Stimulated activated naive CD8-positive, alpha-beta T cell treated with anti-CD3 and anti-CD28 coated beads, Interleukin-15, amount 100 ng/mL, for 72 hours (primary cell): ENCODE data around the gene AZIN2.

ENCODE experiments used
- ATAC-seq: fragments of 150-1000 bp; cut with Tn5 transposase; 2 replicates; pipeline ENCODE4 v1.10.0; 2021; ENCODE audit warnings: mild to moderate bottlenecking, moderate library complexity
- DNase-seq, 2 donors: peaks; one replicate each; pipeline ENCODE4 v3.0.0; 2021 to 2022
- H3K27ac Mint-ChIP-seq, 2 donors: one replicate each; pipeline ENCODE4 v1.8.0; 2022; ENCODE audit warnings: mild to moderate bottlenecking in 2 of 2, mixed read lengths in 2 of 2, moderate library complexity in 2 of 2
- H3K27me3 Mint-ChIP-seq: one replicate; pipeline ENCODE4 v1.8.0; 2022; ENCODE audit warnings: mixed read lengths
- H3K4me1 Mint-ChIP-seq: one replicate; pipeline ENCODE4 v1.8.0; 2022; ENCODE audit warnings: mild to moderate bottlenecking, mixed read lengths
- H3K4me3 Mint-ChIP-seq, 2 donors: one replicate each; pipeline ENCODE4 v1.8.0; 2022; ENCODE audit warnings: mild to moderate bottlenecking in 2 of 2, mixed read lengths in 2 of 2, moderate library complexity in 1 of 2
- H3K9me3 Mint-ChIP-seq, 2 donors: one replicate each; pipeline ENCODE4 v1.8.0; 2022; ENCODE audit warnings: mixed read lengths in 2 of 2

Gene AZIN2

DNA sequence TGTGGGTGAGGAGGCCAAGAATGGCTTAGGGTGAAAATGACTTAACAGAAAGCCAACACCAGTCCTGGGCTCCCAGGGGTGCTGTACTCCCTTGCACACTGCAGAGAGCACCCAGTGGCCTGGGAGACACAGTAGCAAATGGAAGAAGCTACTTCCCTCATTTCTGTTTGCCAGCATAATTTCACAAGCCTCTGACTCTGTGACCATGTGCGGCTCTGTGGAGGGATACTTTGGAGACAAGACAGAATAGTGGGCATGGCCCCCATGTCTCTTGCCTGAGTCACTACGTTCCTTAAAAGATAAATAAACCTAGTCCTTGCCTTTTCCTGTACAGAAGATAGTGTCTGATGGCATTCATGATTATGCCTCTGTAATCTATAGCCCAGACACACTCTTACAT lies 62.7 kb downstream of the AZIN2 start:
- peaks cover 6% of the 10 kb centered on the region for H3K4me1 Mint-ChIP-seq
- no peaks in the 10 kb centered on the region for H3K27me3 Mint-ChIP-seq
- no peak for DNase-seq
- peak overlapping the region in 1 of 2 donors; percentile 94 for H3K27ac Mint-ChIP-seq
- no peak for ATAC-seq
- H3K4me3 Mint-ChIP-seq, result no peak overlapping the region
- no peaks in the 10 kb centered on the region for H3K9me3 Mint-ChIP-seq

GRCh38 chr1:33146003-33146402 lies 65.0 kb downstream of the AZIN2 start:
- Mint-ChIP-seq H3K4me1 (no peaks in the 10 kb centered on the region), H3K27me3 (no peaks in the 10 kb centered on the region), H3K27ac (peak overlapping the region in 1 of 2 donors; percentile 42), H3K9me3 (no peaks in the 10 kb centered on the region), H3K4me3 (no peak overlapping the region)
- no peak for DNase-seq
- no peak for ATAC-seq

DNA sequence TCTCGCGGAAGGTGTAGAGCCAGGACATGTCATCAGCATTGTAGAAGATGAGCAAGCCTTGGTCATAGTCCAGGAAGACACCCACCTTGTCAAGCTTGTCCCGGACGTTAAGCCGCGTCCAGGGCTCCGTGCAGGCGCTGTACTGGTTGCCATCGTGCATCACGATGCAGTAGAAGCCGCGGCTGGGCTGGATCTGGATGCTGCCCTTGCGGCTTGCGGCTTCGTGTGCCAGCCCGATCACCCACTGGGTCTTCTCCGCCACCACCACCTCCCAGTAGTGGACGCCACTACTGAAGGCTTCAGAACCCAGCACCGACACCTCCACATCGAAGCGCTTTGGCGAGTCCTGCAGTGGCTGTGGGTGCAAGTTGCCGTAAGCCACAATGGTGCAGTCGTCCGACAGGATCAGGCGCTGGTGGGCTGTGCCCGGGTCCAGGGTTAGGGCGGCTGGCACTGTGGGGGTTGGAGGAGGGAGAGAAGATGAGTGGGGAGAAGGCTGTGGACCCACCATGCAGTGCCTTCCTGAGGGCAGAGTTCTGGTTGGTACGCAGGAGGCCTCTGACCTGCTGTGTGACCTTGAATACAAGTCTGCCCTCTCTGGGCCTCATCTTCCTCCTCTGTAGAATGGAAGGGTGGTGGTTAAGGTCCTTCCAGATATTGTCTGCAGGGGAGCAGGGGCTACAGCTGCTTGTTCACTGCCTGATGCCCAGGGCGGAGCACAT lies 66.5 kb downstream of the AZIN2 start:
- Mint-ChIP-seq H3K4me1 (peaks cover 1% of the 10 kb centered on the region), H3K4me3 (no peak overlapping the region), H3K27ac (peak overlapping the region in 1 of 2 donors; percentile 54), H3K27me3 (no peaks in the 10 kb centered on the region), H3K9me3 (no peaks in the 10 kb centered on the region)
- no peak for ATAC-seq
- no peak for DNase-seq

DNA sequence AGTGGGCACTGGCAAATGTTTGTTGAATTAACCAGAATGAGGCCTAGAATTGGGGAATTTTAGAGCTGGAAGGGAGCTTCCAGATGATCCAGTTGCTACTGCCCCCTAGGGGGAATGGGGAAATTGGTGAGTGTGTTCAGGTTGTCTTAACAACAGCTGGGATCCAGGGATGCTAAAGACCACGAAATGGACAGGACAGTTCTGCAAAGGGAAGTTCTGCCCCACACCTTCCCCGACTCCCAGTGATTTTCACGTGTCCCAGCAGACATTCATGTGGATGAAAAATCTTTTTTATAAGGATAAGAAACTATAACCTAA lies 67.0 kb downstream of the AZIN2 start:
- DNase-seq, result no peak
- Mint-ChIP-seq H3K9me3 (no peaks in the 10 kb centered on the region), H3K27me3 (no peaks in the 10 kb centered on the region), H3K4me1 (peaks cover 6% of the 10 kb centered on the region), H3K27ac (no peak overlapping the region), H3K4me3 (no peak overlapping the region)
- ATAC-seq, result no peak

DNA sequence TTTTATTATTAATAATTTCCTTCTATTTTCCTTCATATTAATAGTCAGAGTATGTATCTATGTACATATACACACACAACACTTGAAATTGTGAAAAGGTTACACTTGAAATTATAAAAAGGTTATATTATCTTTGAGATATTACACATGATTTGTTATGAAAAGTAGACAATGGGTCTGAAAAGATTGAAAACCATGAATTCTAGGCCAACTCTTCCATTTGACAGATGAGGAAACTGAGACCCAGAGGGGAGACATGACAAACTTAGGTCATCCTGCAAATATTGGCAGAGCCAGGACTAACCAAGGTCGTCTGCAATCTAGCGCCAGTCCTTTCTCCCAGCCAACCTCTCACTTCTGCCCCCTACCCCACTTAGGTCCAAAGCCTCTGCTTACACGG lies 67.7 kb downstream of the AZIN2 start:
- Mint-ChIP-seq H3K27me3 (no peaks in the 10 kb centered on the region), H3K9me3 (no peaks in the 10 kb centered on the region), H3K4me1 (peaks cover 7% of the 10 kb centered on the region), H3K4me3 (no peak overlapping the region), H3K27ac (no peak overlapping the region)
- no peak for DNase-seq
- ATAC-seq, result no peak

DNA sequence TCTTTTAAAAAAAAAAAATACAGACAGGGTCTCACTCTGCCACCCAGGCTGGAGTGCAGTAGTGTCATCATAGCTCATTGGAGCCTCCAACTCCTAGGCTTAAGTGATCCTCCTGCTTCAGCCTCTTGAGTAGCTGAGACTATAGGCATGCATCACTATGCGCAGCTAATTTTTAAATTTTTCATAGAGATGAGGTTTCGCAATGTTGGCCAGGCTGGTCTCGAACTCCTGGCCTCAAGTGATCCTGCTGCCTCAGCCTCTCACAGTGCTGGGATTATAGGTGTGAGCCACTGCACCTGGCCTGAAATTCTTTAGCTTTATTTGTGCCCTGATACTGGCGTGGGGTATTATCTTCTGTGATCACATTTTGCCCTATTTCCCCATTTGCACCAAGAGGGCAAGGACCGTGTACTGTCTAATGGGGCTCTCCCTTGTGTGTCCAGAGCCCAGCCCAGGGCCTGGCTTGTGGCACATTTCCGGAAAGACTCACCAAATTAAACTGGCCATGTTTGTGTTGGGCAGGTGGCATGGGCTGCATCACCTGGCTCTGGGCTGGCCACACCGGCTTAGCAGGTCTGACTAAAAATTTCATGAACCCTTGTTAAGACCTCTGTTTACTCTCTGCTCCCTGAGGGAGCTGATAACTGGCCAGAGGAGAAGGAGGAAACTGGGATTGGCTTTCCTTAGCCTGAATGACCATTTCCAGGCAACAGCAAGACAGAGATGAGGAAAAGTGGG lies 68.7 kb downstream of the AZIN2 start:
- H3K4me1 Mint-ChIP-seq, result peaks cover 7% of the 10 kb centered on the region
- DNase-seq (no peak), ATAC-seq (no peak)
- no peaks in the 10 kb centered on the region for H3K9me3 Mint-ChIP-seq
- H3K4me3 Mint-ChIP-seq, result no peak overlapping the region
- no peaks in the 10 kb centered on the region for H3K27me3 Mint-ChIP-seq
- H3K27ac Mint-ChIP-seq, result peak overlapping the region in 1 of 2 donors; percentile 27

DNA sequence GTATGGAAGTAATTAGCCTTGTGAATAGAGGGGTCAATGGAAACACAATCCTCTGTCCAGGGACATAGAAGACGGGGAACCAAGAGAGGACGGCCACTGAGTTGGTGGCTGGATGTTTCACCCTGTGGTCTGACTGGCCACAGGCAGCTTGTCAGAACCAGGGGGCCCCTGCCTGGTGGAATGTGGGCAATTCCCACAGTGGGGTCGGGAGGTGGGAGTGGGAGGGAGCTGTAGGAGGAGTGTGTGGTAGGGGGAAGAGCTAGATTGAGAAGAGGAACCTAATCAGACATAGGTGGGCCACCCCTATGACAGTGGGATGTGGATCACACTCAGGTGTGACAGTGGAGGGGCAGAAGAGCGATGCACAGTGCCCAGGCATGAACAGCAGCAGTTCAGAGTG lies 69.6 kb downstream of the AZIN2 start:
- ATAC-seq, result no peak
- no peak overlapping the region for H3K4me3 Mint-ChIP-seq
- H3K4me1 Mint-ChIP-seq, result peaks cover 7% of the 10 kb centered on the region
- H3K27ac Mint-ChIP-seq, result peak overlapping the region in 1 of 2 donors; percentile 83
- H3K9me3 Mint-ChIP-seq, result no peaks in the 10 kb centered on the region
- H3K27me3 Mint-ChIP-seq, result no peaks in the 10 kb centered on the region
- no peak for DNase-seq

GRCh38 chr1:33151116-33151515 lies 70.2 kb downstream of the AZIN2 start:
- Mint-ChIP-seq H3K4me1 (peaks cover 7% of the 10 kb centered on the region), H3K27ac (peak overlapping the region in 1 of 2 donors; percentile 9), H3K27me3 (no peaks in the 10 kb centered on the region), H3K4me3 (no peak overlapping the region), H3K9me3 (no peaks in the 10 kb centered on the region)
- peak; percentile 54 for ATAC-seq
- DNase-seq, result no peak

- no peak overlapping the region for H3K4me3 Mint-ChIP-seq
- no peaks in the 10 kb centered on the region for H3K27me3 Mint-ChIP-seq
- no peaks in the 10 kb centered on the region for H3K9me3 Mint-ChIP-seq
- H3K27ac Mint-ChIP-seq, result peak overlapping the region; percentile 80 to 90
- DNase-seq (no peak), ATAC-seq (no peak)
- peaks cover 7% of the 10 kb centered on the region for H3K4me1 Mint-ChIP-seq
These were observed 71.9 kb downstream of the AZIN2 start for GRCh38 chr1:33152685-33153432.

GRCh38 chr1:33153650-33154049 lies 72.7 kb downstream of the AZIN2 start:
- H3K4me3 Mint-ChIP-seq, result no peak overlapping the region
- no peak for ATAC-seq

GRCh38 chr1:33155877-33156538 lies 75.1 kb downstream of the AZIN2 start:
- Mint-ChIP-seq H3K9me3 (no peaks in the 10 kb centered on the region), H3K4me1 (peaks cover 7% of the 10 kb centered on the region), H3K27ac (no peak overlapping the region), H3K27me3 (no peaks in the 10 kb centered on the region), H3K4me3 (no peak overlapping the region)
- ATAC-seq, result no peak
- no peak for DNase-seq

More at GRCh38 chr1:33153650-33154049, 72.7 kb downstream of the AZIN2 start:
- Mint-ChIP-seq H3K9me3 (no peaks in the 10 kb centered on the region), H3K4me1 (peaks cover 7% of the 10 kb centered on the region), H3K27ac (no peak overlapping the region), H3K27me3 (no peaks in the 10 kb centered on the region)
- no peak for DNase-seq

- peaks cover 7% of the 10 kb centered on the region for H3K4me1 Mint-ChIP-seq
- peak overlapping the region in 1 of 2 donors; percentile 15 for H3K27ac Mint-ChIP-seq
- no peaks in the 10 kb centered on the region for H3K27me3 Mint-ChIP-seq
- H3K9me3 Mint-ChIP-seq, result no peaks in the 10 kb centered on the region
- DNase-seq (no peak), ATAC-seq (no peak)
- no peak overlapping the region for H3K4me3 Mint-ChIP-seq
These were observed 76.2 kb downstream of the AZIN2 start for GRCh38 chr1:33157131-33157530.

- ATAC-seq, result no peak
- Mint-ChIP-seq H3K27ac (peak overlapping the region in 1 of 2 donors; percentile 65), H3K9me3 (no peaks in the 10 kb centered on the region), H3K27me3 (no peaks in the 10 kb centered on the region), H3K4me1 (no peaks in the 10 kb centered on the region), H3K4me3 (no peak overlapping the region)
- no peak for DNase-seq
These were observed 77.4 kb downstream of the AZIN2 start for GRCh38 chr1:33158366-33158765.

DNA sequence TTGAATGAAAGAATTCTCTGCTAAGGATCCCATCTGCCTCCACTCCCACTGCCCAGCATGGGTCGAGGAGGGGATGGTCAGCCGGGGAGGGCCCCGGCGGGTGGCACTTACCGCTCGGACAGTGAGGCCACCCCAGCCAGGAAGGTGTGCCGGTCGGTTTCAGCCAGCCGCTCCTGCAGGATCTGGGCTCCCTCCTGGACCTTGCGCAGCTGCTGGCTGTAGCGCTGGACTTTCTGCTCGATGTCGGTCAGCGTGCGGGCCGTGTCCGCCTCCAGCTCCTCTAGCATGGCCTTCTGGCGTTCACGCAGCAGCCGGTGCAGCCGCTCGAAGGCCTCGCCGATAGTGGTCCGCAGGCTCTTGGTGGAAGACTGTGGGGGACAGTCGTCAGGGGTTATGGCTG lies 78.6 kb downstream of the AZIN2 start:
- Mint-ChIP-seq H3K4me3 (no peak overlapping the region), H3K27me3 (no peaks in the 10 kb centered on the region), H3K4me1 (no peaks in the 10 kb centered on the region), H3K27ac (no peak overlapping the region), H3K9me3 (no peaks in the 10 kb centered on the region)
- no peak for DNase-seq
- no peak for ATAC-seq

DNA sequence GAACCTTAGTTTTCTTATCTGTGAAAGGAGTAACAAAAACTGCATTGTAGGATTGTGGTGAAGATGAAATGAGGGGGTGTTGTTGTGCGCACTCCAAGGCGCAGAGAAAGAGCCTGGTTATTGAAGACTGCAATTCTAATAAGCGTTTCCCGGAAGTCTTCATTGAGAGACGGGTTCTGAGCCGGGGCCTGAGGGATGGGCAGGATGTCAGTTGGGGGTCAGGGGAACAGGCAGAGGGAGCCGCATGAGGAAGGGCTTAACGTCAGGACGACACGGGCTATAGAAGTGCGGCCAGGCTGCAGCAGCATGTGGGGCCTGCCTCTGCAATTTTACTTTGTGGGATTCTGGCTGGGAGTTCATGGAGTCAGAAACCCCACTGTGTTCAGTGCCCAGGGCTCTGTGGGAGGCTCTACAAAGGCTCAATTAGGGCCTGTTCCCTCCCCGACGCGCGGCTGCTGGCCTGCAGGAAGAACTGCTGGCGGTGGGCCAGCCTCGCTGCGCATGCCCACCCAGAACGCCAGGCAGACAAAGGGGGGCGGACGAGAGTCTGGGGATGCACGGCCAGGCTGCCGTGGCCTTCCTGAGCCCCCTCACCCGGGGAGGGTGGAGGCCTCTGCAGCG lies 80.2 kb downstream of the AZIN2 start:
- Mint-ChIP-seq H3K4me1 (no peaks in the 10 kb centered on the region), H3K4me3 (no peak overlapping the region), H3K27ac (peak overlapping the region in 1 of 2 donors; percentile 74), H3K27me3 (no peaks in the 10 kb centered on the region), H3K9me3 (no peaks in the 10 kb centered on the region)
- DNase-seq, result no peak
- no peak for ATAC-seq
